Germinal center (tissue), 1 donor: ENCODE data around the gene ALPL.

Experiments used
- DNase-seq: peaks from one replicate; pipeline ENCODE4 v3.0.0; 2012; ENCODE audit warnings: mixed read lengths, low spot score

Gene ALPL

GRCh38 chr1:21618561-21619374 lies 109.5 kb downstream of the ALPL start:
- no peak for DNase-seq

GRCh38 chr1:21619375-21619947 lies 110.2 kb downstream of the ALPL start:
- no peak for DNase-seq

GRCh38 chr1:21620011-21620410 lies 110.8 kb downstream of the ALPL start:
- no peak for DNase-seq

- no peak for DNase-seq
Measured at GRCh38 chr1:21620496-21620895, 111.3 kb downstream of the ALPL start.

GRCh38 chr1:21621051-21621450 lies 111.8 kb downstream of the ALPL start:
- DNase-seq = no peak

- no peak for DNase-seq
Measured at GRCh38 chr1:21621761-21622436, 112.7 kb downstream of the ALPL start.

- DNase-seq = peak; percentile 92
Measured at GRCh38 chr1:21622466-21623315, 113.5 kb downstream of the ALPL start.

- no peak for DNase-seq
Measured at GRCh38 chr1:21623410-21623961, 114.3 kb downstream of the ALPL start.

- no peak for DNase-seq
Measured at GRCh38 chr1:21624571-21625389, 115.6 kb downstream of the ALPL start.

GRCh38 chr1:21625390-21626190 lies 116.4 kb downstream of the ALPL start:
- DNase-seq = no peak

- DNase-seq = no peak
Measured at GRCh38 chr1:21626921-21627339, 117.7 kb downstream of the ALPL start.
